GM21423 (cell line): ENCODE results near the gene INVS.
"Not testable (repeated sequence)": the region's sequence is repeated elsewhere in the genome, so short reads cannot be mapped to it uniquely, and the experiment has no call there.

ENCODE experiments used
- ATAC-seq: cut with Tn5 transposase; IDR thresholded peaks from one replicate; pipeline ENCODE4 v1.9.1; 2021; ENCODE audit warnings: mild to moderate bottlenecking, moderate library complexity; ENCODE audit not compliant: unreplicated experiment

The INVS gene, protein sequence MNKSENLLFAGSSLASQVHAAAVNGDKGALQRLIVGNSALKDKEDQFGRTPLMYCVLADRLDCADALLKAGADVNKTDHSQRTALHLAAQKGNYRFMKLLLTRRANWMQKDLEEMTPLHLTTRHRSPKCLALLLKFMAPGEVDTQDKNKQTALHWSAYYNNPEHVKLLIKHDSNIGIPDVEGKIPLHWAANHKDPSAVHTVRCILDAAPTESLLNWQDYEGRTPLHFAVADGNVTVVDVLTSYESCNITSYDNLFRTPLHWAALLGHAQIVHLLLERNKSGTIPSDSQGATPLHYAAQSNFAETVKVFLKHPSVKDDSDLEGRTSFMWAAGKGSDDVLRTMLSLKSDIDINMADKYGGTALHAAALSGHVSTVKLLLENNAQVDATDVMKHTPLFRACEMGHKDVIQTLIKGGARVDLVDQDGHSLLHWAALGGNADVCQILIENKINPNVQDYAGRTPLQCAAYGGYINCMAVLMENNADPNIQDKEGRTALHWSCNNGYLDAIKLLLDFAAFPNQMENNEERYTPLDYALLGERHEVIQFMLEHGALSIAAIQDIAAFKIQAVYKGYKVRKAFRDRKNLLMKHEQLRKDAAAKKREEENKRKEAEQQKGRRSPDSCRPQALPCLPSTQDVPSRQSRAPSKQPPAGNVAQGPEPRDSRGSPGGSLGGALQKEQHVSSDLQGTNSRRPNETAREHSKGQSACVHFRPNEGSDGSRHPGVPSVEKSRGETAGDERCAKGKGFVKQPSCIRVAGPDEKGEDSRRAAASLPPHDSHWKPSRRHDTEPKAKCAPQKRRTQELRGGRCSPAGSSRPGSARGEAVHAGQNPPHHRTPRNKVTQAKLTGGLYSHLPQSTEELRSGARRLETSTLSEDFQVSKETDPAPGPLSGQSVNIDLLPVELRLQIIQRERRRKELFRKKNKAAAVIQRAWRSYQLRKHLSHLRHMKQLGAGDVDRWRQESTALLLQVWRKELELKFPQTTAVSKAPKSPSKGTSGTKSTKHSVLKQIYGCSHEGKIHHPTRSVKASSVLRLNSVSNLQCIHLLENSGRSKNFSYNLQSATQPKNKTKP

DNA sequence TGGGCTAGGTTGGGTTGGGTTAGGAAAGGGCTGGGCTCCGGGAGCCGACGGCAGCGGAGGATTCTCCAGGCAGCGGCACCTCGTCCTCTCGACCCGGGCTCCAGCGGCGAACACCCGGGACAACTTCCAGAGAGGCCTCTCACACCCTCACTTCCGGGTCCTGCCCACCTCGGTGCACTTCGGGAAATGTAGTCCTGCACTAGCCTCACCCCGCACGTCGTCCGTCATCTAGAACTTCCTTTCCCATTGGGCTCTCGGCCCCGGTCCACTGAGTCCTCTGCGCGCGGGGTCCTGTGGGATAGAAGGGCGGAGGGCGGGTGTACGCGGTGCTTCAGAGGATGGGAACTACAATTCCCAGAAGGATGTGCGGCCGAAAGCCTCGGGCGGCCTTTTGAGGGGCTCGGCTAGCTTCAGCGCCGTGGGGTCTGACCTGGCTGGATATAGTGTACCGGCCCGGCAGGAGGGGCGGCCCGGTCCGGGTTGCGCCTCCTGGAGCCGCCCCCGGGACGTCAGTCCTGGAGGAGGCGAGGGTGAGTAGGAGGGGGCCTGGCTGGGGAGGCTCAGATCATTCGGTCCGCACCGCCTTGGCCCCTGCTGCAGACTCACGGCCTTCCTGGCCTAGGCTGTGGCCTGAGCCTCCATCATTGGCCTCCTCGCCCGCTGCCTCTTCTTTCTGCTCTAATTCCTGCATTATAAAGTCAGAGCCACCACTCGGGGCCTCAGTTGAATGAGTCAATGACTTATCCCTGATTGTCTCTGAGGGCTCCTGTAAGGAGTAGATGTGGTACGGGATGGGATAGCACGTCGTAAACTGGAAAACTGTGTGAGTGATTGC, at the start of gene INVS, which contains the start of gene ERP44:
Gene INVS (plus strand): TSS at position 357 of the 835 bp plus-strand sequence. CDS start 5,279 bp downstream, outside the sequence.
Gene ERP44 (minus strand): TSS at position 114 of the 835 bp plus-strand sequence. CDS start 160 bp downstream, outside the sequence.
- ATAC-seq, result peak; percentile 97

DNA sequence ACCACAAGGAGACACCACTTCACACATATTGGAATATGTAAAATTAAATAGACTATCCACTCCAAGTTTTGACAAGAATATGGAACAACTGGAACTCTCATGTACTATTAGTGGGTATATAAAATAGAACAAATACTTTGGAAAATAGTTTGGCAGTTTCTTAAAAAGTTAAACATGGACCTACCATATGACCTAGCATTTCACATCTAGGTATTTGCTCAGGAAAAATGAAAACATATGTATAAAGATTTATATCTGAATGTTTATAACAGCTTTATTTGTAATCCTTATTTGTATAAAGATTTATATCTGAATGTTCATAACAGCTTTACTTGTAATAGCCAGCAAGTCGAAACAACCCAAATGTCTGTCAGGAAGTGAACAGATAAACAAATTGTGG, 49.5 kb upstream of the INVS start:
- ATAC-seq, result no peak

DNA sequence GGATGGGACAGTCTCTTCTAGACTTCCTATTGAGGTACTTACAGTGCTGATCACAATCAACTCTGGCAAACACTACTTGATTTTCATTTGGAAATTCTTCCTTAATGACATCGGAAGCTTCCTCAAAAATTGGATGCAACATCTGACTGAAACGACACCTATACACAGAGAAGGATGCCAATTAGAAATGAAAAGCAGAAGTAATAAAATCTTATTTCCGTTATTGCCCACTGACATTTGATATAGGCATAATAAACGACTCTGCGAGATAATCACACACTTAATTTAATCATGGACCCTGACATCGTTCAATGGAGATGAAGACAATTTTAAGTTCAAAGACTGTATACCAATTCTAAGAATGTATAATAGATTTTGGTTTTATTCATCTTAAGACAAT, 46.7 kb upstream of the INVS start:
- no peak for ATAC-seq

DNA sequence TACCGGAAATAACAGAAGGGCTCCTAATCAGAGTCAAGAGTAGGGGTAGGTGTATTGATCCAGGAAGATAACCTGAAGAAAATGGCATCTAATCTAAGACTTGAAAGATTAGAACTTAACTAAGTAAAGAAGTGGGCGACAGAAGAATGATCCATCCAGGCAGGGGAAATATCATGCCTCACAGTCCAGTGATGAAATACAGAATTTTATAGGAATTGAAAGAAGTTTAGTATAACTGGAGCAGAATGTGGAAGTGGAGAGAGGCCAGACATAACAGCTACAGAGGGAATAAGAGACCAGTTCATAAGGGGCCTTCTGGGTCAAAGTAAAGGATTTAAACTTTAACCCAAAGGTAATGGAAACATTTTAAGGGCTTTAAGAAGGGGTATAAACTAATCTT, 42.5 kb upstream of the INVS start:
- no peak for ATAC-seq

DNA sequence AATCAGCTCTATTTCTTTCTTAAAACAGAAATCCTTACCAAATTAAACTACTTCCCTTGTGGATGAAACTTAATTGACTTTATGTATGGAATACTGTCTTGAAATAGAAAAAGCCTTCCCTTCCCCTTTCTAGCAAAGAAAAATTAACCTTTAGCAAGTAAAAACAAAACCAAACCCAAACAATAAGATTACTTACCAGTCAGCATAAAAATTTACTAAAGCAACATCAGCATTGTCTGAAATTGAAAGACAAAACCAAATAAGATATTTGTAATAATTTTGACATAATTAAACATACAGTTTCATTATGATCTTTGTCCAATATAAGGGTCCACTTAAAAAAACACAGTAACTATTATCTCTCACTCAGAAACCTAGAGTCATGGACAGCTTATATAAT, 41.4 kb upstream of the INVS start:
- no peak for ATAC-seq

DNA sequence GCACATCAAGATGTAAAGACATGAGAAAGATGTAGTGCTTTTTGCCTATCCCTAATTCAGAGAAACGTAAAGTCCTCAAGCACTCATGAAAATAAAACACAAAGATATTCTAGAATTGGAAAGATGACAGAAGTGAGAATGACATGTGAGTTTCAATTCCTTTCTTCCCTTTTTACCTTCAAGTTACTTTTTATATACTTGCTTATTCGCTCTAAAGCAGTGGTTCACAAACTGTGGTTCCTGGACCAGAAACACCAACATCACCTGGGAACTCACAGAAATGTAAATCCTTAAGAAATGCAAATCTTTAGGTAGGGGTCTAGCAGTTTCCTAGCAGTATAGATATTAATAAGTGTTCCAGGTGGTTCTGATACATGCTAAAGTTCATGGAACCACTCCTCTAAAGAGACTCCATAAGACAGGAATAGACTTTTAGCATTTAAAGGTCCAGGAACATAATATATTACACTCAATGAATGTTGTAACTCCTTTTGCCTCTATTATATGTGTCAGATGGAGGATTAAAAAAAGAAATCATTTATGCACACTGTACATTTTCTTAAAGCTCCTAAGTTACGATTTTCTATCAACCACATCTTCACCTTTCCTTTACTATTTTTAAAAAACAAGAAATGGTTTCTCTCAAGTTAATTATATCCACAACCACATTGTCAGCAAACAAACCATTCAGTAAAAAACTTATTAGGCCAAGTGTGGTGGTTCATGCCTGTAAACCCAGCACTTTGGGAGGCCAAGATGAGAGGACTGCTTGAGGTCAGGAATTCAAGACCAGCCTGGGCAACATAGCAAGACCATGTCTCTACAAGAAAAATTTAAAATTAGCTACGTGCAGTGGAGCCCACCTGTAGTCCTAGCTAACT, 40.1 kb upstream of the INVS start:
- peak; percentile 83 for ATAC-seq

DNA sequence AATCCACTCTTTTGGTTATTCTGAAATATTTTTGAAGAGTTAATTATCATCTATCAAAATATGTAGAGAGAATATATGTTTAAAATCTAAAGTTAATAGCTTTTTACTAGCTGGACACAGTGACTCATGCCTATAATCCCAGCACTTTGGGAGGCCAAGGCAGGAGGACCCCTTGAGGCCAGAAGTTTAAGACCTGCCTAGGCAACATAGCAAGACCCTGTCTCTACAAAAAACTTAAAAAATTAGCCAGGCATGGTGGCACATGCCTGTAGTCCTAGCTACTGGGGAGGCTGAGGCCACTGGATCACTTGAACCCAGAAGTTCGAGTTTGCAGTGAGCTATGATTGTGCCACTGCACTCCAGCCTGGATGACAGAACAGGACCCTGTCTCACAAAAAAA, 36.4 kb upstream of the INVS start:
- ATAC-seq, result not testable (repeated sequence)

DNA sequence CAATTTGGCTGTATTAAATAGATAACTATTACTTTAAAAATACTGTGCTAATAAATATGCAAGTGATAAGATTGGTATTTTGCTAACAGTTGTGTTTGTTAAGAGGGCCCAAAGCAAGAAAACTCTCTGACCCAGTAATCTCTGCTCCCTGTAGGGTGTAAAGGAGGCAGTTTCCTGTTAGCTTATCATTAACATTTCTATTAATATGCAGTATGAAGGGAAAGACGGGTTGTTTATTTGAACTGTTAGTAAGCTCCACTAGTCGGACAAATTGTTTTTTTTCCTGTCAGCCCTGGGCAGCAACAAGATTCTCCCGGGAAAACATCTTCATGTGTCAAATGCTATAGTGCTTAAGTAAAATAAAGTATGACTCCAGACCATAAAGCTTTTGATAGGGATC, 35.9 kb upstream of the INVS start:
- ATAC-seq, result no peak

DNA sequence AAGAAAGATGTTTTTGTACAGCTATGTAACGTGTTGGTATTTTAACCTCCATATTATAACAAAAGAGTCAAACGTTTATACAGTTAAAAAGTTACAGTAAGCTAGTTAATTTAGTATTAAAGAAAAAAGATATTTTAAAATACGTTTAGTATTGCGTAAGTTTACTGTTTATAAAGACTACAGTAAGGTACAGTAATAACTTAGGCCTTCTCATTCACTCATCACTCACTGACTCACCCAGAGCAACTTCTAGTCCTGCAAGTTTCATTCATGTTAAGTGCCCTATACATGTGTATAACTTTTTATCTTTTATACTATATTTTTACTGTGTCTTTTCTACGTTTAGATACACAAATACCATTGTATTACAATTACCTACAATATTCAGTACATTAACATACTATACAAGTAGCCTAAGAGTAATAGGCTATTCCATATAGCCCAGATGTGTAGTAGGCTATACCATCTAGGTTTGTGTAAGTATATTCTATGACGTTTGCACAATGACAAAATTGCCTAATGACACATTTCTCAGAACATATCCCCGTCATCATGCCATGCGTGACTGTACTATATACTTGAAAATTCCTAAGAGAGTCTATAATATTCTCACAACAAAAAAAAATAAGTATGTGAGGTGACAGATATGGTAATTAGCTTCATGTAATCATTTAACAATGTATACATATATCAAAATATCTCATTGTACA, 34.0 kb upstream of the INVS start:
- ATAC-seq, result no peak

DNA sequence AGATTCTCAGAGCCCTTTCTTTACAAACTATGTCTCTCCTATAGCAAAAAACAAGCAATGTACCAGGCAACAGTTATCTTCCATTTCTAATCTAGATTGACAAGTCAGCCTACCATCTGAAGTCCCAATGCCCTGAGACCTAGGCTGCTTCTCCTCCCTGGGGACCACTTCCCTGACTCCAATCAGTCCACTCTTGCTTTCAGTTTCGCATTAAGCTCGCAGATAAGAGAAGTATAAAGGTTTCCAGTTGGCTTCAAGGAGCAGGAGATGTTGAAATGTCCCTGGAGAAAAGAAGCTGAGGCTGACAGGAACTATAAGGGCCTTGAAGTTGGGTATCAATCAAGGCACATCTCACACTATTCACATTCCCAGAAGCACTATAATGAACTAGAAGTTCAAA, 32.5 kb upstream of the INVS start:
- peak; percentile 78 for ATAC-seq

DNA sequence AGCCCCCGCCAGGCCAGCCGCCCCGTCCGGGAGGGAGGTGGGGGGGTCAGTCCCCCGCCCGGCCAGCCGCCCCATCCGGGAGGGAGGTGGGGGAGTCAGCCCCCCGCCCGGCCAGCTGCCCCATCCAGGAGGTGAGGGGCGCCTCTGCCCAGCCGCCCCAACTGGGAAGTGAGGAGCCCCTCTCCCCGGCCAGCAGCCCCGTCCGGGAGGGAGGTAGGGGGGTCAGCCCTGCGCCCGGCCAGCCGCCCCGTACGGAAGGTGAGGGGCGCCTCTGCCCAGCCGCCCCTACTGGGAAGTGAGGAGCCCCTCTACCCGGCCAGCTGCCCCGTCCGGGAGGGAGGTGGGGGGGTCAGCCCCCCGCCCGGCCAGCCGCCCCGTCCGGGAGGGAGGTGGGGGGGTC, 31.1 kb upstream of the INVS start:
- ATAC-seq, result not testable (repeated sequence)

DNA sequence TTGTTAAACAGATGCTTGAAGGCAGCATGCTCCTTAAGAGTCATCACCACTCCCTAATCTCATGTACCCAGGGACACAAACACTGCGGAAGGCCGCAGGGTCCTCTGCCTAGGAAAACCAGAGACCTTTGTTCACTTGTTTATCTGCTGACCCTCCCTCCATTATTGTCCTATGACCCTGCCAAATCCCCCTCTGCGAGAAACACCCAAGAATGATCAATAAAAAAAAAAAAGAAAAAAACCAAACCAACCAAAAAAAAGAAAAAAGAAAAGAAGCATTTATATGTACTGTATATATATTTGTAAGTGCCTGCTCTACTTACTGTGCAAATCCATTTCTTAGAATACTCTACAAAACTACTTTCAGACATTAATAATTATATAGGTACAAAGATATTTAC, 30.0 kb upstream of the INVS start:
- ATAC-seq, result not testable (repeated sequence)

DNA sequence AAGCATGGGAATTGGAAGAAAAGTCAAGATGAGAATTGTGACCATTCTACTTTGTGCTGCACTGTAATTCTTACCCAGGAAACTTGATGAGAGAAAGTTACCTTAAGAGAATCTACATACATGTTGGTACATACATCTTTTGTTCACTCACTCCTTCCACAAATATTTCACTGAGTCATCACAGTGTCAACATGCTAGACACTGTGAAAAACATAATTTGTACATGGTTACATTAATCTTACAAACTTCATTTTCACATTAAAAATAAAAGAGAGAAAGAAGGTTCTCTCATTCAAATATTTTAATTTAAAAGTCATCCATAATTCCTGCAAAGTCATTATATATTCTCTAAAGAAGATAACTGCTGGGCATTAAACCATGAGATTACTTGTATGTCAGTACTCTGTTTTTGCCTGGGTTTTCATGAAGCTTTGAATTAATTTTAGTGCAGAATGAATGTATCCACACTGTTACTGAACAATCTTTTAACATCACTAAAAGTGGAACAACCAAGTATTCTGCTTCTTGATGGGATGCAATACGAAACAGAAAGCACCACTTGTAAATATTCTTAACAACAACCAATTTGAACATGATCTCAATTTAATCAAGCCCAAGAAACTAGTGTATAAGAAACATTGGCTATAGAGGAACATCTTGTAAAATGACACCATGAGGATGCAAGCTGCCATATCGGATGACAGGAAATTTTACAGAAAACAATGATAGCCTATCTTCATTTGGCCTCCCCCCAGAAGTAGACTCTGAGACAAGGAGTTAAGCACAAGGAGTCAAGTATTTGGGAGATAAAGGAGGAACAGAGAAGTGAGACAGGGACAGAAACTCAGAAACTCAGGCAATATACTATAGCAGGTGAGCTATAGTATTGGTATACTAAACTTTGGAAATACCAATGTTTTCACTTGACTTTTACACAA, 28.7 kb upstream of the INVS start:
- ATAC-seq, result no peak

DNA sequence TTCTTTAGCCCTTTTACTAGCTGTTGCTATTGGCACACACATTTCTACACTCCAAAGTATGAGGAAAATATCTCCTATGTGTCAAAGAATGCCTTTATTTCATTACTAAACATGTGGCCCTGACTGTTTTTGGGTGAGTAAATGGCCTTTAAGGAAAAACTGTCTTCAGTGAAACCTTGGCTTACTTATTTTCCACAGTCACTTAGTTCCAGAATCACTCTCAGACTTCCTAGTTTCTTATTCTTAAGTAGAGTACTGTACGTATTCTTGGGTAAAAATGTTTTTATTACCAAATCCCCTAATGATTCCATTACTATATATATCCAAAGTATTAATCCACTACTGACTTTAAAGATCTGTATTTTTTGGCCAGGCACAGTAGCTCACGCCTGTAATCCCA, 27.8 kb upstream of the INVS start:
- no peak for ATAC-seq

DNA sequence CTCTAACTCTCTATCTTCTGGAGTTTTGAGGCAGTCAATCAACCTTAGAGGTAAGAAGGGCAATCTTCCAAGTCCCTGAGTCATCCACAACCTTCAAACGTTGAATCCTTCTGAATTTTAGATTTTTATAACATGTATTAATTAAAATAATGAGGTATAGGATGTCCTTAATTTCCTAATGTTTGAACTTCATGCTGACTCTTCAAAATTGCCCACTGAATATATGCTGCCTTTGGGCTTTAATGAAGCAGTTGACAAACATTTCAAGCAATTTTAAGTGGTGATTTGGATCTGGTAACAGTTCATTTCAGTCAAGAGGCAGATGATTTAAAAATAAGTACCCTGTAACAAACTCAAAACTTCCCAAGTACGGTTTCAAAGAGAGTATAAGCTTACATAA, 26.2 kb upstream of the INVS start:
- no peak for ATAC-seq

DNA sequence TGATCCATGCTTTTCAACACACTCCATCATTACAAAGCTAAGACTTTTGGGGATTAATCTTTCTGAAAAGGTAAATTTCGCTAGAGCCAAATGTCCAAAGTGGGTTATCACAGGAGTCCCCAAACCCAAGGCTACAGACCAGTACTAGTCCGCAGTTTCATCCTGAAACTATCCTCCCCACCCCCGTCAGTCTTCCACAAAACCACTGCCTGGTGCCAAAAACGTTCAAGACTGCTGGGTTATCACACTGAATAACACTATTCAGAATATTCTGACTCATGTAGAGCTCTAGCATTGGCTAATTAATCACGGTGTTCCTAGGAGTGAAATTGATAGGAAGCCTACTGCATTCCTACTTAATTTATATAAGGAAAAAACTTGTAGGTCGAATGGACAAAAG, 24.9 kb upstream of the INVS start:
- ATAC-seq, result no peak

DNA sequence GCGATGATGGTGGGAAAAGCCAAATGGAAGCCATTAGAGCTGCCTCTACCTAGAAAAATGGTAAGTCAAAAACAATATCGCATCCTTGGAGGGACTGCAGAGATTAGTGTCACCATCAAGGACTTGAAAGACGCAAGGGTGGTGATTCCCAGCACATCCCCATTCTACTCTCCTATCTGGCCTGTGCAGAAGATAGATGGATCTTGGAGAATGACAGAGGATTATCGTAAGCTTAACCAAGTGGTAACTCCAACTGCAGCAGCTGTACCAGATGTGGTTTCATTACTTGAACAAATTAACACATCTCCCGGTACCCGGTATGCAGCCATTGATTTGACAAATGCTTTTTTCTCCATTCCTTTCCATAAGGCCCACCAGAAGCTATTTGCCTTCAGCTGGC, 24.1 kb upstream of the INVS start:
- ATAC-seq, result no peak

DNA sequence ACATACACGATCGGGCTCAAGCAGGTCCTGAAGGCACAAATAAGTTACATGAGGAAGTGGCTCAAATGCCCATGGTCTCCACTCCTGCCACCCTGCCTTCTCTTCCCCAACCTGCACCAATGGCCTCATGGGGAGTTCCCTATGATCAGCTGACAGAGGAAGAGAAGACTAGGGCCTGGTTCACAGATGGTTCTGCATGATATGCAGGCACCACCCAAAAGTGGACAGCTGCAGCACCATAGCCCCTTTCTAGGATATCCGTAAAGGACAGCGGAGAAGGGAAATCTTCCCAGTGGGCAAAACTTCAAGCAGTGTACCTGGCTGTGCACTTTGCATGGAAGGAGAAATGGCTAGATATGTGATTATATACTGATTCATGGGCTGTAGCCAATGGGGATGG, 22.8 kb upstream of the INVS start:
- ATAC-seq, result not testable (repeated sequence)
